Esophagus muscularis mucosa (tissue), 4 donors: ENCODE data around the gene GMDS. TPM values are rescaled to one million over a fixed set of nuclear protein-coding genes. Genes with fewer than 3 reads are reported as not detected.

Source experiments
- DNase-seq: peaks from one replicate; pipeline ENCODE4 v3.0.0-alpha.2; 2017; ENCODE audit errors: extremely low spot score
- H3K27ac ChIP-seq, 4 donors: fragments of 200-600 bp; sonication (generic); replicated peaks in 1 of 4; 1 replicate in 3 of 4; 2 replicates in 1 of 4; pipeline ENCODE4 v1.5.1; 2016 to 2019; ENCODE audit warnings: mild to moderate bottlenecking in 1 of 4
- H3K27me3 ChIP-seq, 4 donors: fragments of 200-600 bp; sonication (generic); one replicate each; pipeline versions ENCODE4 v1.5.1 to v1.6.0; 2016 to 2019
- H3K36me3 ChIP-seq, 4 donors: fragments of 200-600 bp; sonication (generic); one replicate each; pipeline ENCODE4 v1.5.1; 2016 to 2019
- H3K4me1 ChIP-seq, 4 donors: fragments of 200-600 bp; sonication (generic); one replicate each; pipeline ENCODE4 v1.5.1; 2016 to 2019
- H3K4me3 ChIP-seq, 4 donors: fragments of 200-600 bp; sonication (generic); 1 replicate in 2 of 4; 2 replicates in 2 of 4; pipeline ENCODE4 v1.5.1; 2016 to 2019; ENCODE audit warnings: mild to moderate bottlenecking in 4 of 4, moderate library complexity in 1 of 4
- H3K9me3 ChIP-seq, 4 donors: fragments of 200-600 bp; sonication (generic); 1 replicate in 3 of 4; 2 replicates in 1 of 4; pipeline ENCODE4 v1.5.1; 2016 to 2019
- EP300 ChIP-seq: sonication (generic); formaldehyde crosslinking; IDR thresholded peaks from one replicate; pipeline ENCODE4 v1.6.1; 2017; ENCODE audit warnings: antibody characterized with exemption
- POLR2A ChIP-seq: fragments of 450-650 bp; IDR thresholded peaks from one replicate; pipeline ENCODE4 v1.6.1; 2017; ENCODE audit warnings: antibody characterized with exemption, moderate library complexity, mild to moderate bottlenecking, low read depth
- POLR2AphosphoS5 ChIP-seq, 2 donors: sonication (generic); formaldehyde crosslinking; IDR thresholded peaks; one replicate each; pipeline ENCODE4 v1.6.1; 2017; ENCODE audit warnings: antibody characterized with exemption in 2 of 2
- WGBS: methylation state at CpG from one replicate; pipeline ENCODE4 v1.1.5; 2018; 5-methylcytosine and 5-hydroxymethylcytosine counted together
- intact Hi-C: fragments of 100-400 bp; cut with DNase I; formaldehyde crosslinking; loops from one replicate; pipeline ENCODE4 v1.15.1; 2023
- total RNA-seq, 4 donors: library from RNA; depleted of rRNA; stranded (reverse); fragments of >200 nt; gene quantifications; one replicate each; pipeline versions ENCODE4 v1.1.0 to v1.2.1, GENCODE V29; 2016
- TF ChIP-seq, protein P1 (sequence below), 3 experiments: fragments of 200-600 bp in 2 of 3; fragments of 450-650 bp in 1 of 3; sonication (generic) in 2 of 3; IDR thresholded peaks; one replicate each; pipeline ENCODE4 v1.5.1; 2017 to 2019; ENCODE audit warnings: antibody characterized with exemption in 3 of 3, mild to moderate bottlenecking in 2 of 3, moderate library complexity in 1 of 3

The GMDS gene
- total RNA-seq, 4 donors from 2014 or later, result 3.6 to 14.1 (median 6.0) TPM

GRCh38 chr6:1654054-1654453 is 591.4 kb downstream of the GMDS start:
- DNase-seq, result no peak
- Histone ChIP-seq H3K4me3 (no peak overlapping the region), H3K36me3 (no peaks in the 10 kb centered on the region), H3K27me3 (no peaks in the 10 kb centered on the region), H3K4me1 (no peaks in the 10 kb centered on the region), H3K27ac (no peak overlapping the region), H3K9me3 (no peaks in the 10 kb centered on the region)
- WGBS, result 85% methylated on average over 4 of the region's 4 CpGs
- TF ChIP-seq POLR2A (no peak), POLR2AphosphoS5 (IDR thresholded peaks at IDR 0.05) (no peak), EP300 (no peak)
- TF ChIP-seq, protein P1, sequence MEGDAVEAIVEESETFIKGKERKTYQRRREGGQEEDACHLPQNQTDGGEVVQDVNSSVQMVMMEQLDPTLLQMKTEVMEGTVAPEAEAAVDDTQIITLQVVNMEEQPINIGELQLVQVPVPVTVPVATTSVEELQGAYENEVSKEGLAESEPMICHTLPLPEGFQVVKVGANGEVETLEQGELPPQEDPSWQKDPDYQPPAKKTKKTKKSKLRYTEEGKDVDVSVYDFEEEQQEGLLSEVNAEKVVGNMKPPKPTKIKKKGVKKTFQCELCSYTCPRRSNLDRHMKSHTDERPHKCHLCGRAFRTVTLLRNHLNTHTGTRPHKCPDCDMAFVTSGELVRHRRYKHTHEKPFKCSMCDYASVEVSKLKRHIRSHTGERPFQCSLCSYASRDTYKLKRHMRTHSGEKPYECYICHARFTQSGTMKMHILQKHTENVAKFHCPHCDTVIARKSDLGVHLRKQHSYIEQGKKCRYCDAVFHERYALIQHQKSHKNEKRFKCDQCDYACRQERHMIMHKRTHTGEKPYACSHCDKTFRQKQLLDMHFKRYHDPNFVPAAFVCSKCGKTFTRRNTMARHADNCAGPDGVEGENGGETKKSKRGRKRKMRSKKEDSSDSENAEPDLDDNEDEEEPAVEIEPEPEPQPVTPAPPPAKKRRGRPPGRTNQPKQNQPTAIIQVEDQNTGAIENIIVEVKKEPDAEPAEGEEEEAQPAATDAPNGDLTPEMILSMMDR (IDR thresholded peaks at IDR 0.05), result no peak
- intact Hi-C loops, result no loop called here

DNA sequence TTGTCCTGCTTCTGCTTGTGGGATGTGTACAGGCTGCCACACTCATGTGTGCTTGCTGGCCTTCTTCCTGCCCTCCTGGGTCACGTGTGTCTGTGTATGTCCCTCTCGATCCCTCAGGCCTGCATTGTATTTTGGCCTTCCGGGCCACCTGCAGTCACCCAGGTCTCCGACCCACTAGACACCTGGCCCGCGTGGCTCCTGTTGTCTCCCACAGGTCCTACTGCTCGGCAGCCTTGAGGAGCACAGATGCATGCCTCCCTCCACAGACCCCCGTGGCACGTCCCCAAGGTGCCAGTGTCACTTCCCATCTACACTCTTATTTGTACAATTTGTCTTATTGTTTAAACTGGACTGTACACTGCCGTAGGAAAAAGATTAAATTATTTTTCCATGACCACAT is 592.6 kb downstream of the GMDS start:
- H3K4me1 ChIP-seq, result no peaks in the 10 kb centered on the region
- no peaks in the 10 kb centered on the region for H3K36me3 ChIP-seq
- H3K4me3 ChIP-seq, result no peak overlapping the region
- 95% methylated on average over 10 of the region's 10 CpGs for WGBS
- no peak overlapping the region for H3K27ac ChIP-seq
- intact Hi-C loops, result no loop called here
- DNase-seq, result no peak
- no peak for TF ChIP-seq POLR2AphosphoS5 (IDR thresholded peaks at IDR 0.05)
- no peak for TF ChIP-seq EP300
- TF ChIP-seq, protein P1 (IDR thresholded peaks at IDR 0.05), result no peak
- TF ChIP-seq POLR2A, result no peak
- H3K27me3 ChIP-seq, result no peaks in the 10 kb centered on the region
- no peaks in the 10 kb centered on the region for H3K9me3 ChIP-seq

DNA sequence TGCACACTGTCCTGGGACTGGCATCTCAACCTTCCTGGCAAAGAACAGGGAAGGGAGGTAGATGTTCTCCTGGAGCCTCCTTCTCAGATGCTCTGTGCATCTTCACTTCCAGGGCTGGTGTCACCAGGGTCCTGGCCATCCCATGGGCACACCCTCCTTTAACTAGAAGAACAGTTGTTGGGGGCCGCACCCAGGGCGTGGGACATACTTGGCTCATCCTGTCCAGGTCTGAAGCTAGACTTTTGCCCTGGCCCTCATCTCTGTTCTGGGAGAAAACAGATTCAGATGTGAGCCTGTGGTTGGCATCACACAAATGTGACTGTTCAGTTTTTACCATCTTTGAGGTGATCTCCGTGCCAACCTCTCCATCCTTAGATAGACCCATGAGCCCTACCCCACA is 594.0 kb downstream of the GMDS start:
- intact Hi-C loops, result no loop called here
- no peaks in the 10 kb centered on the region for H3K27me3 ChIP-seq
- H3K4me1 ChIP-seq, result no peaks in the 10 kb centered on the region
- DNase-seq, result no peak
- H3K36me3 ChIP-seq, result no peaks in the 10 kb centered on the region
- TF ChIP-seq POLR2AphosphoS5 (IDR thresholded peaks at IDR 0.05) (no peak), EP300 (no peak), POLR2A (no peak)
- TF ChIP-seq, protein P1 (IDR thresholded peaks at IDR 0.05), result no peak
- H3K4me3 ChIP-seq, result no peak overlapping the region
- no peaks in the 10 kb centered on the region for H3K9me3 ChIP-seq
- WGBS, result 100% methylated on average over 1 of the region's 3 CpGs
- no peak overlapping the region for H3K27ac ChIP-seq

GRCh38 chr6:1645466-1646185 is 599.8 kb downstream of the GMDS start:
- intact Hi-C loops, result no loop called here
- Histone ChIP-seq H3K36me3 (no peaks in the 10 kb centered on the region), H3K27me3 (no peaks in the 10 kb centered on the region), H3K4me3 (no peak overlapping the region), H3K27ac (no peak overlapping the region), H3K9me3 (no peaks in the 10 kb centered on the region), H3K4me1 (no peaks in the 10 kb centered on the region)
- TF ChIP-seq POLR2AphosphoS5 (IDR thresholded peaks at IDR 0.05), result no peak
- TF ChIP-seq EP300, result no peak
- TF ChIP-seq POLR2A, result no peak
- WGBS, result 89% methylated on average over 14 of the region's 14 CpGs
- no peak for DNase-seq

GRCh38 chr6:1644516-1645060 is 600.8 kb downstream of the GMDS start:
- H3K27ac ChIP-seq, result no peak overlapping the region

More at GRCh38 chr6:1644516-1645060, 600.8 kb downstream of the GMDS start:
- DNase-seq, result no peak
- intact Hi-C loops, result no loop called here
- TF ChIP-seq POLR2A (no peak), EP300 (no peak), POLR2AphosphoS5 (IDR thresholded peaks at IDR 0.05) (no peak)
- TF ChIP-seq, protein P1 (IDR thresholded peaks at IDR 0.05), result no peak
- Histone ChIP-seq H3K4me1 (no peaks in the 10 kb centered on the region), H3K27me3 (no peaks in the 10 kb centered on the region), H3K9me3 (no peaks in the 10 kb centered on the region), H3K36me3 (no peaks in the 10 kb centered on the region), H3K4me3 (no peak overlapping the region)
- 94% methylated on average over 9 of the region's 12 CpGs for whole genome bisulfite sequencing
